Measurements from ENCODE around the gene ZMYND11.

- TF ChIP-seq ZNF12 (CRISPR knock-in tag; IDR thresholded peaks at IDR 0.05) (no peak), CTCF (IDR thresholded peaks at IDR 0.05 in 2 of 3, conservative IDR thresholded peaks at IDR 0.05 in 1 of 3; ENCODE audit: insufficient read depth in 2 of 3, low read depth in 1 of 3, low read length in 3 of 3) (no peak)
Measured at GRCh38 chr10:176677-177076, 41.4 kb downstream of the ZMYND11 start.

All from K562 (cell line).